Stomach (tissue), 4 donors: ENCODE data around the gene ZKSCAN7.

ENCODE experiments used
- POLR2A ChIP-seq, 4 donors: fragments of 450-650 bp; IDR thresholded peaks; one replicate each; pipeline ENCODE4 v1.6.1; 2016; ENCODE audit warnings: antibody characterized with exemption in 4 of 4, control low read depth in 2 of 4, mild to moderate bottlenecking in 1 of 4, moderate library complexity in 1 of 4
- TF ChIP-seq, protein P1 (sequence below), 7 experiments: fragments of 450-650 bp in 4 of 7; fragments of 200-600 bp in 3 of 7; sonication (generic) in 3 of 7; IDR thresholded peaks; one replicate each; pipeline ENCODE4 v1.5.1; 2016 to 2019; ENCODE audit warnings: antibody characterized with exemption in 7 of 7, control low read depth in 2 of 7, mild to moderate bottlenecking in 1 of 7

DNA sequence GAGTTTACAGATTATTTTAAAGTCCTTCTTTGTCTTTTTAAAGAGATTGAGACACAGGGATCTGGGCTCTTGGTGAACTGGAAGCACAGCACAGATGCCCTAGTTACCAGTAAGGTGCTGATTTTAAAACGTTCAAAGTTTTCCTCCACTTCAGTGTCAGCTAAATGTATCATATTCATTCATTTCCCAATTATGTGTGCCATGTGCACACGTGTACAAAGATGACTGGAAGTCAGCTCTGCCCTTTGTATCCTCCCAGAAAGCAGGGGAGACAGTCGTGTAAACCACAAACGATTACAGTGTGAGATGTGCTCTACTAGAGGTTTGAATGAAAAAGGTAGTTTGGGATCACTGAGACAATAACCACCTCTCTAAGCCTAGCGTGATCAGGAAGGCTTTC lies 730 bp downstream of the ZKSCAN7 start:
- TF ChIP-seq, protein P1, sequence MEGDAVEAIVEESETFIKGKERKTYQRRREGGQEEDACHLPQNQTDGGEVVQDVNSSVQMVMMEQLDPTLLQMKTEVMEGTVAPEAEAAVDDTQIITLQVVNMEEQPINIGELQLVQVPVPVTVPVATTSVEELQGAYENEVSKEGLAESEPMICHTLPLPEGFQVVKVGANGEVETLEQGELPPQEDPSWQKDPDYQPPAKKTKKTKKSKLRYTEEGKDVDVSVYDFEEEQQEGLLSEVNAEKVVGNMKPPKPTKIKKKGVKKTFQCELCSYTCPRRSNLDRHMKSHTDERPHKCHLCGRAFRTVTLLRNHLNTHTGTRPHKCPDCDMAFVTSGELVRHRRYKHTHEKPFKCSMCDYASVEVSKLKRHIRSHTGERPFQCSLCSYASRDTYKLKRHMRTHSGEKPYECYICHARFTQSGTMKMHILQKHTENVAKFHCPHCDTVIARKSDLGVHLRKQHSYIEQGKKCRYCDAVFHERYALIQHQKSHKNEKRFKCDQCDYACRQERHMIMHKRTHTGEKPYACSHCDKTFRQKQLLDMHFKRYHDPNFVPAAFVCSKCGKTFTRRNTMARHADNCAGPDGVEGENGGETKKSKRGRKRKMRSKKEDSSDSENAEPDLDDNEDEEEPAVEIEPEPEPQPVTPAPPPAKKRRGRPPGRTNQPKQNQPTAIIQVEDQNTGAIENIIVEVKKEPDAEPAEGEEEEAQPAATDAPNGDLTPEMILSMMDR (IDR thresholded peaks at IDR 0.05), result no peak
- no peak for TF ChIP-seq POLR2A (IDR thresholded peaks at IDR 0.05)
